ENCODE measurements around the gene TSPAN7.

- TF ChIP-seq EZH2 (IDR thresholded peaks at IDR 0.05; ENCODE audit: low read length, missing control alignments) (no peak), CTCF (conservative IDR thresholded peaks at IDR 0.05 in 1 of 2, IDR thresholded peaks at IDR 0.05 in 1 of 2; ENCODE audit: low read depth in 1 of 2, low read length in 2 of 2) (no peak)
Observed at GRCh38 chrX:38618180-38618579, 56.8 kb downstream of the TSPAN7 start.
